ENCODE measurements around the gene BMPR1A. TPM values are rescaled to one million over a fixed set of nuclear protein-coding genes. Genes with fewer than 3 reads are reported as not detected.
"Not testable (repeated sequence)": the region's sequence is repeated elsewhere in the genome, so short reads cannot be mapped to it uniquely, and the experiment has no call there.

Gene BMPR1A
- total and polyA plus RNA-seq, 2 experiments from 2014 or later, result 16.5 to 41.7 TPM

GRCh38 chr10:86861351-86861750 lies 104.9 kb downstream of the BMPR1A start:
- Histone ChIP-seq H3F3A (ENCODE audit: insufficient read depth) (peaks cover 27% of the 10 kb centered on the region), H3K4me1 (ENCODE audit: insufficient read depth) (peaks cover 17% of the 10 kb centered on the region), H3K27ac (no peak overlapping the region), H3K79me2 (ENCODE audit: insufficient read depth) (no peaks in the 10 kb centered on the region), H3K9me2 (ENCODE audit: insufficient read depth) (no peaks in the 10 kb centered on the region), H4K20me1 (ENCODE audit: insufficient read depth) (no peaks in the 10 kb centered on the region), H2AFZ (no peak overlapping the region), H3K9me3 (ENCODE audit: low read depth) (no peaks in the 10 kb centered on the region), H3K36me3 (ENCODE audit: low read depth) (no peaks in the 10 kb centered on the region), H3K4me3 (no peak overlapping the region), H3K27me3 (replicated peaks; ENCODE audit: insufficient read depth) (no peaks in the 10 kb centered on the region), H3K4me2 (ENCODE audit: unreplicated experiment) (no peak overlapping the region), H3K9ac (no peak overlapping the region)
- TF ChIP-seq EZH2 (IDR thresholded peaks at IDR 0.05; ENCODE audit: insufficient read depth, poor library complexity, severe bottlenecking) (no peak), EZH2phosphoT487 (IDR thresholded peaks at IDR 0.05; ENCODE audit: insufficient read depth, low read depth) (no peak)
- in situ Hi-C loops (cut with MboI), result no loop called here
- WGBS, 2 experiments (ENCODE audit: low coverage in 1 of 2, low lambda C conversion rate in 2 of 2, missing lambda C conversion rate in 2 of 2), result 98 to 100% methylated on average over 1 of the region's 1 CpG
- DNase-seq, result no peak

- peaks cover 9% of the 10 kb centered on the region for H3K4me1 ChIP-seq (ENCODE audit: insufficient read depth)
- no peak overlapping the region for H2AFZ ChIP-seq
- H4K20me1 ChIP-seq (ENCODE audit: insufficient read depth), result no peaks in the 10 kb centered on the region
- no peak overlapping the region for H3K4me2 ChIP-seq (ENCODE audit: unreplicated experiment)
- no peaks in the 10 kb centered on the region for H3K9me3 ChIP-seq (ENCODE audit: low read depth)
- WGBS, 2 experiments (ENCODE audit: low coverage in 1 of 2, low lambda C conversion rate in 2 of 2, missing lambda C conversion rate in 2 of 2), result 81 to 83% methylated on average over 3 of the region's 3 CpGs
- in situ Hi-C loops (cut with MboI), result no loop called here
- H3K4me3 ChIP-seq, result no peak overlapping the region
- peaks cover 16% of the 10 kb centered on the region for H3F3A ChIP-seq (ENCODE audit: insufficient read depth)
- DNase-seq, result no peak
- TF ChIP-seq EZH2 (IDR thresholded peaks at IDR 0.05; ENCODE audit: insufficient read depth, poor library complexity, severe bottlenecking) (no peak), EZH2phosphoT487 (IDR thresholded peaks at IDR 0.05; ENCODE audit: insufficient read depth, low read depth) (no peak)
- no peak overlapping the region for H3K9ac ChIP-seq
- no peaks in the 10 kb centered on the region for H3K27me3 ChIP-seq (replicated peaks; ENCODE audit: insufficient read depth)
- H3K79me2 ChIP-seq (ENCODE audit: insufficient read depth), result peaks cover 4% of the 10 kb centered on the region; the same call in 1 of the 2 replicates
- no peaks in the 10 kb centered on the region for H3K36me3 ChIP-seq (ENCODE audit: low read depth)
- H3K9me2 ChIP-seq (ENCODE audit: insufficient read depth), result no peaks in the 10 kb centered on the region
- H3K27ac ChIP-seq, result no peak overlapping the region
These were observed 106.0 kb downstream of the BMPR1A start for GRCh38 chr10:86862373-86862772.

- Histone ChIP-seq H3K9me2 (ENCODE audit: insufficient read depth) (no peaks in the 10 kb centered on the region), H3K4me2 (ENCODE audit: unreplicated experiment) (no peak overlapping the region), H4K20me1 (ENCODE audit: insufficient read depth) (no peaks in the 10 kb centered on the region), H2AFZ (no peak overlapping the region), H3K9ac (no peak overlapping the region), H3K4me3 (no peak overlapping the region), H3K9me3 (ENCODE audit: low read depth) (no peaks in the 10 kb centered on the region), H3K79me2 (ENCODE audit: insufficient read depth) (peaks cover 6% of the 10 kb centered on the region; the same call in 1 of the 2 replicates), H3K27ac (no peak overlapping the region), H3F3A (ENCODE audit: insufficient read depth) (peaks cover 11% of the 10 kb centered on the region), H3K4me1 (ENCODE audit: insufficient read depth) (peaks cover 4% of the 10 kb centered on the region), H3K36me3 (ENCODE audit: low read depth) (no peaks in the 10 kb centered on the region), H3K27me3 (replicated peaks; ENCODE audit: insufficient read depth) (no peaks in the 10 kb centered on the region)
- in situ Hi-C loops (cut with MboI), result no loop called here
- DNase-seq, result no peak
- TF ChIP-seq EZH2phosphoT487 (IDR thresholded peaks at IDR 0.05; ENCODE audit: insufficient read depth, low read depth) (no peak), EZH2 (IDR thresholded peaks at IDR 0.05; ENCODE audit: insufficient read depth, poor library complexity, severe bottlenecking) (no peak)
- 89 to 90% methylated on average over 7 of the region's 7 CpGs for WGBS, 2 experiments (ENCODE audit: low coverage in 1 of 2, low lambda C conversion rate in 2 of 2, missing lambda C conversion rate in 2 of 2)
These were observed 106.5 kb downstream of the BMPR1A start for GRCh38 chr10:86862786-86863483.

GRCh38 chr10:86863484-86863842 lies 107.0 kb downstream of the BMPR1A start:
- Histone ChIP-seq H3K4me3 (no peak overlapping the region), H4K20me1 (ENCODE audit: insufficient read depth) (no peaks in the 10 kb centered on the region), H3K9ac (no peak overlapping the region), H3F3A (ENCODE audit: insufficient read depth) (peaks cover 6% of the 10 kb centered on the region), H3K4me2 (ENCODE audit: unreplicated experiment) (no peak overlapping the region), H3K9me3 (ENCODE audit: low read depth) (no peaks in the 10 kb centered on the region), H3K27ac (no peak overlapping the region), H2AFZ (no peak overlapping the region), H3K9me2 (ENCODE audit: insufficient read depth) (no peaks in the 10 kb centered on the region), H3K4me1 (ENCODE audit: insufficient read depth) (no peaks in the 10 kb centered on the region), H3K36me3 (ENCODE audit: low read depth) (no peaks in the 10 kb centered on the region), H3K79me2 (ENCODE audit: insufficient read depth) (peaks cover 6% of the 10 kb centered on the region; the same call in 1 of the 2 replicates), H3K27me3 (replicated peaks; ENCODE audit: insufficient read depth) (no peaks in the 10 kb centered on the region)
- WGBS, 2 experiments (ENCODE audit: low coverage in 1 of 2, low lambda C conversion rate in 2 of 2, missing lambda C conversion rate in 2 of 2), result 33 to 36% methylated on average over 3 of the region's 3 CpGs
- TF ChIP-seq EZH2phosphoT487 (IDR thresholded peaks at IDR 0.05; ENCODE audit: insufficient read depth, low read depth) (no peak), EZH2 (IDR thresholded peaks at IDR 0.05; ENCODE audit: insufficient read depth, poor library complexity, severe bottlenecking) (no peak)
- in situ Hi-C loops (cut with MboI), result no loop called here
- DNase-seq, result no peak

GRCh38 chr10:86865011-86865811 lies 108.8 kb downstream of the BMPR1A start:
- DNase-seq; H3K9me3 ChIP-seq (ENCODE audit: low read depth); H4K20me1 ChIP-seq (ENCODE audit: insufficient read depth); H2AFZ ChIP-seq; in situ Hi-C loops (cut with MboI); H3K9me2 ChIP-seq (ENCODE audit: insufficient read depth); H3K27me3 ChIP-seq (replicated peaks; ENCODE audit: insufficient read depth); H3F3A ChIP-seq (ENCODE audit: insufficient read depth); H3K27ac ChIP-seq; H3K36me3 ChIP-seq (ENCODE audit: low read depth); H3K4me3 ChIP-seq; H3K4me2 ChIP-seq (ENCODE audit: unreplicated experiment); H3K4me1 ChIP-seq (ENCODE audit: insufficient read depth); H3K9ac ChIP-seq: not testable (repeated sequence)
- 83 to 86% methylated on average over 11 of the region's 11 CpGs for WGBS, 2 experiments (ENCODE audit: low coverage in 1 of 2, low lambda C conversion rate in 2 of 2, missing lambda C conversion rate in 2 of 2)
- peaks cover 19% of the 10 kb centered on the region for H3K79me2 ChIP-seq (ENCODE audit: insufficient read depth)

All from GM23248 (cell line).